NCI-H345 treated with DMSO at 0.1 percent for 48 hours (cell line): Measurements from ENCODE around the gene GAS2L1.
"Not testable (repeated sequence)": the region's sequence is repeated elsewhere in the genome, so short reads cannot be mapped to it uniquely, and the experiment has no call there.

Experiments
- DNase-seq: peaks from one replicate; lab custom pipeline; 2025; ENCODE audit not compliant: unreplicated experiment; lab: John Stamatoyannopoulos, UW

Gene GAS2L1

DNA sequence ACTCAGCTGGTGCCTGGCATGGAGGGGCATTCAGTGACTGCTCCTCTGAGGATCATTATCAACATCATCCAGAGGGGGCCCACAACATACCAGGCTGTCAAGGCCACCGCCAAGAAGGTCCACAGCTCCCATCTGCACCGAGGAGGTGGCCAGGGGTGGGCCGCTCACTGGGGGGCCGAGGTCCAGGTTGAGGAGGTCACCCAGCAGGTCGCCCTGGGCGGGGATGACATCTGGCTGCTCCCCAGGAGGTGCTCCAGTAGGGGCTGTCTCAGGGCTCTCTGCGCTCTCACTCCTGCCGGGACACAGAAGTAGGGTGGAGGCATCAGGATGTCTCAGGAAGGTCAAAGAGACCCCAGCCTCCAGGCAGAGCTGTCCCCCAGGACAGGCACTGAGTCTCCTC, 34.1 kb downstream of the GAS2L1 start:
- DNase-seq: no peak

DNA sequence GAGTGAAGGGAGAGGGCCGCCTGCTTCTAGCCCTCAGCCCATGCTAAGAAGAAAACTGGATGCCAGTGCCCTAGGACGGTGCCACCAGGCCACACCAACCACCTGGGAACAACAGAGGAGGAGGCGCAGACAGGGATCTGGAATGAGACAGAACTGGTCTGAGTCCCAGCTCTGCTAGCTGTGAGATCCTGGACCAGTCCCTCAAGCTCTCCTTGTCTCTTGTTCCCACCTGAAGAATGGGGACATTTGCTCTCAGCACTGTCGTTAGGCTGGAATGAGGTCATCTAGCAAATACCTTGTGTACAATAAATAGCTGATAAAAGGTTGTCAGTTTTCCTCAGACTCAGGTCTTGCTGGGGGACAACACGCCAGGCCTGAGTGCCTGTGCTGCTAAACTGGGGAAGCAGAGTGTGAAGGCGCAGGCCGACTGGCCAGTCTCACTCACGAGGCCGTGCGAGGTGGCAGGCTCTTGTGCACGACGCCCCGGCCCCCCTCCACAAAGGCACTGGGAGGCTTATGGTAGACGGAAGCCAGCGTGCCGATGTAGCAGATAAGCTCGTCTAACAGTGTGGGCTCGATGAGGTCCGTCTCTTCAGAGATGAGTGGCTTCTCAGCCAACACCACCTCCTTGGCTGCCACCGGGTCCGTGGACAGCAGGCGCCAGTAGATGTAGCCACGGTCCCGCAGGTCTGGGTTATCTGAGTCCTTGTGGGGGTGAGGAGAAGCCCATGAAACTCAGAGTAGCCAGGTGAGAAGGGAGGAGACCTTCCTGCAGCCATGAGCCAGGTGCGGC, 34.8 kb downstream of the GAS2L1 start:
- no peak for DNase-seq

DNA sequence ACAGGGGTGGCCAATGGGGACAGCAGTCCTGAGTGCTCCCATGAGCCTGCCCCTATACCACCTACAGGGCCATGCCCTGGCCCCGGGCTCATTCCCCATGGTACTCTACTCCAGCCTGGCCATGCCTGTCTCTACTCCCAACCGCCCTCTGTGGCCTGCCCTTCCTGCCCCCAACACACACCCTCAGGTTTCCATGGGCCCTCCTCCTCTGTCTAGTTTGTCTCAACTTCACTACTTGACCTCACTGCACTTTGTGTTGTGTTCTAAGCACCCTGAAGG, 35.3 kb downstream of the GAS2L1 start:
- DNase-seq: no peak

DNA sequence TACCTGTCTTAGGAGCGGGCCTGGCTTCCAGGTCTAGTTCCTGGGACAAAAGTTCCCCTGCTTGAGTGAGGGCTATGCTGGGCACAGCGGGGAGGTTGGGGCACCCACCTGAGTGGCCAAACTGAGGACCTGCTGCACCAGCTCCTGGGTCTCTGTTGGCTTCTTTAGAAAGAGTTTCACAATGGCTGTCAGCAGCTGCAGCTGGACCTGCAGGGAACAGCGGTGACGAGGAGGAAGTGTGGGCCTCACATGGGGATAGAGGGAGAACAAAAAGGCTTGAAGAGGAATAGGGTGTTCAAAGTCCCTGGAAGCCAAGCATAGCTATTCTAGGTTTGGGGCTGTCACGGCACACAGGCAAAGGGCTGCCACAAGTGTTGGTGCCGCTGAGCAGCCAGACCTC, 35.7 kb downstream of the GAS2L1 start:
- DNase-seq: no peak

DNA sequence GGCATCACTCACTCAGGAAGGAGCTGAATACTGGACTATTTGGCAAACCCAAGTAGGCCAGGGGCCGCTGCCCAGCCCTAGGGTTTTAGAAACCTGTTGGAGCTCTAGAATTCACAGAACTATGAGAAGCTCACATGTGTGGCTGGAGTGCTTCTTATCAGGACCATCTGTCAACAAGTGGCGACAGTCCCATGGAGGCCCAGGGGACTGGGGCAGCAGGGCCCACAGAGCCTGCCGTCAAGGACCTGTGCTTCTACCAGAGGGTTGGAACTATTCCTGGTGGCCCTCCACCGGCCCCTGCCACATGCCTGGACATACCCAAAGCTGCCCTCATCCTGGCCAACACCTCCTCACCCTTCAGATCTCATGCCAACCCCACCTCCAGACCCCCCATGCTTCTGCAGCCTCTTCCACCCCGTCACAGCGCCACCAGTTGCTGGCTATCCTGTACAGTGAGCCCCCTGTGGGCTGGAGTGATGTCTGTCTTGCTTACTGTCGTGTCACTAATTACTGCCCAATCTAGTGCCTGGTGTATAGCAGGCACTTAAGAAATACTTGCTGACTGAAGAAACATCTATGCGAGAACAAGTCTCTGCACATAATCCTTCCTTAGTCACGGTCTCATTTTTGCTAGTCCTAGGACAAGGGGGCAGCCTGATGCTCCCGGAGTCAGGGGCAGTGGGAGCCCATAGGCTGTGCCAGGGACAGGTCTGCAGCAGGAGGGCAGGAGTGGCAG, 36.3 kb downstream of the GAS2L1 start:
- no peak for DNase-seq

DNA sequence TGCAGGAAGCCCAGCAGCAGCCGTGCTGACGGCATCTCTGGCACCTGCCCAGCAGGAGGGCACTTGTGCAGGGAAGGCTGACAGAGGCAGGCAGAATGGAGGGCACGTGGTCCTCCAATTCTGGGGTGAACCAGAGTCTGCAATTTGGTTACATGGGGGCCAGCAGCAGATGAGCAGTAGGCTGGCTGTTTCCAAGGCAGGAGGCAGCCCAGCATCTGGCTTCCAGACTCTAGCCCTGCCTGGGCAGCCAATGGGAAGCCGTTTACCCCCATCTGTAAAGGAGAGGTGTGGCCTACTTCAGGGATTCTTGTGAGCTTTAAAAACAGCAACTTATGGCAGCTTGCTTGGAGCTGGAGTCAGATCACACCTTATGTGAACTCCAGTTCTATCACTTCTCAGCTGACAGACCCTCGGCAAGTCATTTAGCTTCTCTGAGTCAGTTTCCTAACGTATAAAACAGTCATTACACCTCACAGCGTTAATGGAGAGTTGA, 36.9 kb downstream of the GAS2L1 start:
- DNase-seq: peak; percentile 27

DNA sequence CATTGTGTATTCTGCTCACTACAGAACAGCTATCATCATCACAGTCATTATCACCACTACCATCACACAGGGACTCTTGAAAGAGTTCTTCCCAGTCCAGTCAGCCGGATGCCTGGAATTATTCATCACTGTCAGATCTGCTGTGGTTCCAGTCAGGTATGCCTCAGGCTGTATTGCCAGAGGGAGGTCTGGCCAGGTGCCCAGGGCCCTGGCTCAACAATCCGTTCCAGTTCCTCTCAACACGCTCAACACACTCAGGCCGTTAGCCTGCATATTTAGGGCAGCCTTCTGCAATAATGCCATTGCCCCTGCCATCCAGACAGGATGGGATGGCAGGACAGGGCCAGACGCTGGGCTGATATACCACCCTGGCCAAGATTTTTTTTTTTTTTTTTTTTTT, 37.7 kb downstream of the GAS2L1 start:
- DNase-seq: peak; percentile 83

DNA sequence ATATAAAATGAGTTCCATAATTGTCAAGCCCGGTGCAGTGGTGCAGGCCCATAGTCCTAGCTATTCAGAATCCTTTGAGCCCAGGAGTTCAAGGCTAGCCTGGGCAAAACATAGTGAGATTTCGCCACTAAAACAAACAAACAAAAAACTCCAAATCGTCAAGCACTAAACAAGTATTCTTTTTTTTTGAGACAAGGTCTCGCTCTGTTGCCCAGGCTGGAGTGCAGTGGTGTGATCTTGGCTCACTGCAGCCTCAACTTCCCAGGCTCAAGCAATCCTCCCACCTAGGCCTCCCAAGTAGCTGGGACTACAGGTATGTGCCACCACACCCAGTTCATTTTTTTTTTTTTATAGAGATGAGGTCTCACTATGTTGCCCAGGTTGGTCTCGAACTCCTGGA, 38.4 kb downstream of the GAS2L1 start:
- not testable (repeated sequence) for DNase-seq

DNA sequence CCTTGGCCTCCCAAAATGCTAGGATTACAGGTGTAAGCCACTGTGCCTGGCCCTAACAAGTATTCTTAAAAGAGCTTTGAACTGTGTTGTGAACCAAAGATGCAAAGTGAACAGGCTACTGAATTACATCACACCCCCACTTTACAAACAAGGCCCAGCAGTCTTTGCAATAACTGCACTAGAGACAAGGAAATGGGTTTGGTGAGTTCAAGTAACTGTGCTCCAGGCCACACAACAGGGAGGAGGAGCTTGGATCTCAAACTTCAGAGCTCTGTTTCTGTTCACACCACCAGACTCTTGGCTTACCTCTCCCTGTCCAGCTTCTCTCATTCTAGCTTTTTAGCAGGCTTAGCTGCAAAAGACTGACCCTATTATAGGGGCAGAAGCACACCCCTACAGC, 39.5 kb downstream of the GAS2L1 start:
- DNase-seq: no peak

DNA sequence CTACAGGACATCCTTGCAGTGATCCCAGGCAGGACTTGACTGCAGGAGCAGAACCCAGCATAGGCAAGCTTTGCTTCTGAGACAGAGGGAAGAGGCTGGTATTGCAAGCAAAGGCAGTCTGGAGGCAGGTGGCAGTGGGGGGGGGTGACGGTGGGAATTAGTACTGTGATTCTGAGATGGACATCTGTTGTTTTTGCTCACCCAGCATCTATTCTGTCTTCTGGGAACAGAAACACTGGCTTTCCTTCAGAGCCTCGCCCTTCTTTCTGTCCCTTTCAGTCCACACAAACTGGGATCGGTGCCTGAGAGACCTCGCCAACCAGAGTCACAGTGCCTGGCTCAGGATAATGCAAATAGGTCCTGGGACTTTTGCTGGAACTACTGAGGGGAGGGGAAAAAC, 40.2 kb downstream of the GAS2L1 start:
- no peak for DNase-seq

DNA sequence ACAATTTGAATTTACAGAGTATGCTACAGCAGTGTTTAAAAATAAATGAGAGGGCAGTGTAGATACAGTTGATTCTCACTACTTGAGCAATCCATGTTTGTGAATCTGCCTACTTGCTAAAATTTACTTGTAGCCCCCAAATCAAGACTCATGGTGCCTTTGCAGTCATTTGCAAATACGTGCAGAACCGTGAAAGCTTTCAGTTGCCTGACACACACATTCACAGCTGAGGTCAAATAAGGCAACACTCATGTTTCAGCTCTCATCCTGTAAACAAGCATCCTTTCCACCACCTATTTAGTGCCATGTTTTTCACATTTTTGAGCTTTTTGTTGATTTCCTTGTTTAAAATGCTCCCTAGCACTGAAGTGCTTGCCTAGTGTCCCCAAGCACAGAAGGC, 41.6 kb downstream of the GAS2L1 start:
- DNase-seq: no peak

DNA sequence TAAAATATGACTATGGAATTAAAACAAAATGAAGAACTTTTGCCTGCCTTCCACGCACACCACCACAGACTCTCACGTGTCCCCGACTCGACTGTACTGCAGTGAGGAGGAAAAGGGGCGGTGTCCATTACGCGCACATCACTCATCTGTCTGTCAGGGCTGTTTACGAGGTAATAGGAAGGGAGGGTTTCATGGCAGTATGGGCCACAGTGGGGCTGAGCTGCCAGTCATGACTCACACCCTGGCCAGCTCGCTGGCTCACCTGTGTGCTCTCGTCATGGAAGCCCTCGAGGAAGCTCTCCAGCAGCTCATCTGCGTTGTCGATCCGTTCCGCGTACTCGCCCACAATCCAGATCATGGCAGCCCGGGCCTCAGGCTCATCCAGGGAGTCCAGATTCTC, 42.5 kb downstream of the GAS2L1 start:
- DNase-seq: no peak

DNA sequence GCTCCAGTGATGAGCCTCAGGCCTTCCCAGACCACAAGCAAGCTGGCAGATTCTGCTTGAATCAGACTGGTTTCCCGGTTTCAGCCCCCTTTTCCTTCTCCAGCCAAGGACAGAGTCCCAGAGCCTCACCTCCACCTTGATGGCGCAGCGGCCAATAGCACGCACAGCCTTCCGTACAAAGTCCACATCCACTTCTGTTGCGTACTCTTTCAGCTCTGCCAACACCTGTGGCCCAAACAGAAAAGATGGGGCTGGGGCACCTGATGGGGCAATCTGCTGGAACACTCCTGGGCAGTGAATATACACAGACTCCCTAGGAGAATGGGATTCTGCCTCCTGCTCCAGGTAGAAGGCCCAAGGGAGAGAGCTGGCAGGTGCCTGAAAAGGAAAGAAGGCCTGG, 44.6 kb downstream of the GAS2L1 start:
- DNase-seq: no peak

DNA sequence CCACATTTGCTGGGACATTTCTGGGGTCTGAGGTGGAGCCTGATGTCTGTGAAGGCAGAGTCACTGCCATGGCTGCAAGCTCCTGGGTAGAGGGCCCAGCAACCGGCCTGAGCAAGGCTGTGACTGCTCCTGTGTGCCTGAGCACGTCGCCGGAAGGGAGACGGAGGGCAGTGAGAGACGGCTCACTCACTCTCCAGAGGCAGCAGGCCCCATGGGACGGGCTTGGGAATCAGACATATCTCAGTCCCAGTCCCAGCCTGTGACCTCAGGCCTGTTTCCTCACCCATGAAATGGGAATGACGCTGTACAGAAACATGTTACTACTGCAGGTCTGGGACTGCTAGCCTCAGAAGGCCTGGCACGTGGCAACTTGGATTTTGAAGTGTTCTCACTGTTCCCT, 45.4 kb downstream of the GAS2L1 start:
- no peak for DNase-seq

DNA sequence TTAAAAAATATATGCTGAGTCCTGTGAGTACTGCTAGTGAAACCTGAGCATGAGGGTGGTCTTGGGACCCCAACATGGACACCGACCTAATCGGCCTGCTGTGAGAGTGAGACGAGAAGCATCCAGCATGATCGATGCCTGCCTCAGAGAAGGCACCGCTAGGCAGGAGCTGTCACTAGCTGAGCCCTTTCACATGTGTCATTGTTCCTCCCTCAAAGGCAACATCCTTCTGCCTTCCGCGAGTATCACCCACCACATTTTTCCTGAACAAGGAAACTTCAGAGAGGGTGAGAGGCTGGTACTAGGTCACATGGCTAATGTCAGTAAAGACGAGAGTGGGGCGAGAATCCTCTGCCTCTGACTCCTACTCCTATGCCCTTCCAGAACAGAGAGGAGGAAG, 46.3 kb downstream of the GAS2L1 start:
- no peak for DNase-seq

DNA sequence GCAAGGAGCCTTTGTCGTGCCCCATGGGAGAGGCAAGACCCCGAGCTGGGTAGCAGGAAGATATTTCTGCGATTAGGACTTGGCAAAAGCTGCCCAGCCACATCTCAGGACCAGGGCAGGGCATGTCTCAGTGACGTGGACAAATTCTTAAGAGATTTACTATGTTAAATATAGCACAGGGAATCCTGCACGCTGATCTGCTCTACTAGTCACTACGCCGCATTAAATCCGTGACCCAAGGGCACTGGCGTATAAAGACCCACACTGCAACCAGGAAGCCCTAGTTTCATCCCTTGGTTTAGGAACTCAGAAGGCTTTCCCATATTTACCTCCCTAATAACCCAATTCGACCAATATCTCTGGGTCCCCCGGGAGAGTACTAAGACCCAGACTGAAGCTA, 46.8 kb downstream of the GAS2L1 start:
- no peak for DNase-seq

DNA sequence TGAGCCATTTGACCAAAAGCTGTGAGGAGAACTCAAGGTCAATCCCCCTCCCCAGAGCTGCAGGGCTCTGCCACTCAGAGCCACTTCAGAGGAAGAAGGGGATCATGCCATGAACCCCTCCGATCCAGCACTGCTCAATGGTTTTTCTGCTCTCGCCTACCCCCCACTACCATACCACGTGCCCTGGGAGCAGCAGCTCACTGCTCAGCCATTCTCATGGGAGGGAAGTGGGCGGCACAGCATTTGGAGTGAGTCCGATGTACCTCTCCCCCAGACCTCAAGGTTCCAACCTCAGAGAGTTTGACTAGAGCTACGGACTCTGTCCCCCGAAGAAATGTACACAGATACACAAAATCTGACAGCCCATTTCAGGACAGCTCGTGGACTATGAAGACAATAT, 47.4 kb downstream of the GAS2L1 start:
- DNase-seq: no peak

DNA sequence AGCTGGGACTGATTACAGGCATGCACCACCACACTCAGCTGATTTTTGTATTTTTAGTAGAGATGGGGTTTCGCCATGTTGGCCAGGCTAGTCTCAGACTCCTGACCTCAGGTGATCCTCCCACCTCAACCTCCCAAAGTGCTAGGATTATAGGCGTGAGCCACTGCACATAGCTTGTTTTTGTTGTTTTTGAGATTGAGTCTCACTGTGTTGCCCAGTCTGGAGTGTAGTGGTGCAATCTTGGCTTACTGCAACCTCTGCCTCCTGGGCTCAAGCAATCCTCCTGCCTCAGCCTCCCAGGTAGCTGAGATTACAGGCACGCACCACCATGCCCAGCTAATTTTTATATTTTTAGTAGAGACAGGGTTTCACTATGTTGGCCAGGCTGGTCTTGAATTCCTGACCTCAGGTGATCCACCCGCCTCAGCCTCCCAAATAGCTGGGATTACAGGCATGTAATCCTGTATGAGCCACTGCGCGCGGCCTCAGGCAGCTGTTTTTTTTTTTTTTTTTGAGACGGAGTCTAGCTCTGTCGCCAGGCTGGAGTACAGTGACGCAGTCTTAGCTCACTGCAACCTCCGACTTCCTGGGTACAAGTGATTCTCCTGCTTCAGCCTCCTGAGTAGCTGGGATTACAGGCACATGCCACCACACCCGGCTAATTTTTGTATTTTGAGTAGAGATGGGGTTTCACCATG, 50.9 kb downstream of the GAS2L1 start:
- not testable (repeated sequence) for DNase-seq

DNA sequence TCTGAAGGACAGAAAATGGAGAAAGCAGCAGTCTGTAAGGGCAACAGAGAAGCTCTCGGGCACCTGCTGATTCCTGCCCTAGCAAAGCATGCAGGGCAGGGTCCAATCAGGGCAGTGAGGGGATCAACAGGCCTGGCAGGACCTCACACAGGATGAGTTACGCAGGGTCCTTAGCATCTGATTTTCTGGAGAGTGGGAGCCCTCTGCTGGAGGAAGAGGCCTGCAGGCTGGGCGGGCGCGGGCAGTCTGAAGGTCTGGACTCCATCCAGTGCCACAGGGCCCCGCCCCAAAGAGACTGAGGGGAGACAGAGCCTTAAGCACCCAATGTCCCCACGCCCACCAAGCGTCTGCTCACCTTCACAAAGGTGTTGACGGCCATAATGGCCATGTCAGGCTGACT, 53.0 kb downstream of the GAS2L1 start:
- no peak for DNase-seq
